Inferior parietal cortex (tissue), 1 donor: ENCODE measurements around the gene NIPSNAP2.
"Not testable (repeated sequence)": the region's sequence is repeated elsewhere in the genome, so short reads cannot be mapped to it uniquely, and the experiment has no call there.

Experiments used
- DNase-seq: peaks from one replicate; pipeline ENCODE4 v3.0.0-alpha.2; 2016; ENCODE audit errors: extremely low spot score

Gene NIPSNAP2

DNA sequence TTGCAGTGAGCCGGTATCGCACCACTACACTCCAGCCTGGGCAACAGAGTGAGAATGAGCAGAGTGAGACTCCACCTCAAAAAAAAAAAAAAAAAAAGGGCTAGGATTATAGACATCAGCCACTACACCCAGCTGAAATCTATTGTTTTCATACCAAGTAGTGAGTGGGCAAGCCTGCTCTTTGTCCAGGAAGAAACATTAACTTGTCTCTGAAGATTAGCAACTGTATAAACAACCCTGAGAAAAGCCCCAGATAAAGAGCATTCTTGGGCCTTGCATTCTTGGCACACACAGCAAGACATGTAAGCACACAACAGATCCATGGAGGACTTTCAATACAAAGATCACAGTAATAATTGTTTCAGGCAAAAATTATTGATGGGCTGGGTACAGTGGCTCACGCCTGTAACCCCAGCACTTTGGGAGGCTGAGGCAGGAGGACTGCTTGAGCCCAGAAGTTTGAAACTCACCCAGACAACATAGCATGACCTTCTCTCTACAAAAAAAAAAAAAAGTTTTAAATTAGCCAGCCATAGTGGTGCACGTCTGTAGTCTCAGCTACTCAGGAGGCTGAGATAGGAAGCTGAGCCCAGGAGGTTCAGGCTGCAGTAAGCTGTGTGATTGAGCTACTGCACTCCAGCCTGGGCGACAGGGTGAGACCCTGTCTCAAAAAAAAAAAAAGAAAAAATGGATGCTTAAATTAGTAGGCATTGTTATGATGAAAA lies 82.5 kb downstream of the NIPSNAP2 start:
- no peak for DNase-seq

DNA sequence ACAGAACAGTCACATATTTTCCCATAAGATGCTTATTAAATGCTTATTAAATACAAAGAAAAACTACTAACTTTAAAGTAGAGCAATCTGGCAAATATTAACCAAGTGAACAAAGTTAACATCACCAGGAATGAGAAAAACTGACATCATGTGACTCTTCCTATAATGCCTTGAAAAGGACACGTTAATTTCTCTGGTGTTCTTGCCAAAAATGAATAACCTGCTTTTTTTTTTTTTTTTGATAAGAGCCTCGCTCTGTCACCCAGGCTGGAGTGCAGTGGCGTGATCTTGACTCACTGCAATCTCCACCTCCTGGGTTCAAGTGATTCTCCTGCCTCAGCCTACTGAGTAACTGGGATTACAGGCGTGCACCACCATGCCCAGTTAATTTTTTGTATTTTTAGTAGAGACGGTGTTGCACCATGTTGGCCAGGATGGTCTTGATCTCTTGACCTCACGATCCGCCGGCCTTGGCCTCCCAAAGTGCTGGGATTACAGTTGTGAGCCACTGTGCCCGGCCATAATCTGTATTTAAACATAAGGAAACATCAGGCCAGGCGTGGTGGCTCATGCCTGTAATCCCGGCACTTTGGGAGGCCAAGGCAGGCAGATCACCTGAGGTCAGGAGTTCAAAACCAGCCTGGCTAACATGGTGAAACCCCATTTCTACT lies 83.2 kb downstream of the NIPSNAP2 start:
- DNase-seq: not testable (repeated sequence)

- DNase-seq: no peak
These were observed 83.9 kb downstream of the NIPSNAP2 start for GRCh38 chr7:56048245-56048644.

DNA sequence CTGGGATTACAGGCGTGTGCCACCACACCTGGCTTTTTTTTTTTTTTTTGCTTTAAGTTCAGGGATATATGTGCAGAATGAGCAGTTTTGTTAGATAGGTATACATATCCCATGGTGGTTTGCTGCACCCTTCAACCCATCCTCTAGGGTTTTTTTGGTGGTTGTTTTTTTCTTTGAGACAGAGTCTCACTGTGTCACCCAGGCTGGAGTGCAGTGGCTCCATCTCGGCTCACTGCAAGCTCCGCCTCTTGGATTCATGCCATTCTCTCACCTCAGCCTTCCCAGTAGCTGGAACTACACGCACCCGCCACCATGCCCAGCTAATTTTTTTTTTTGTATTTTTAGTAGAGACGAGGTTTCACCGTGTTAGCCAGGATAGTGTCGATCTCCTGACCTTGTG lies 84.4 kb downstream of the NIPSNAP2 start:
- DNase-seq: not testable (repeated sequence)
